Stimulated activated CD8-positive, alpha-beta memory T cell treated with anti-CD3 and anti-CD28 coated beads, Interleukin-15, amount 100 ng/mL, for 1 hour (primary cell): ENCODE data around the gene RPTN.

ENCODE experiments used
- DNase-seq: peaks from one replicate; pipeline ENCODE4 v3.0.0-alpha.2; 2020; ENCODE audit warnings: low read depth

RPTN gene, protein sequence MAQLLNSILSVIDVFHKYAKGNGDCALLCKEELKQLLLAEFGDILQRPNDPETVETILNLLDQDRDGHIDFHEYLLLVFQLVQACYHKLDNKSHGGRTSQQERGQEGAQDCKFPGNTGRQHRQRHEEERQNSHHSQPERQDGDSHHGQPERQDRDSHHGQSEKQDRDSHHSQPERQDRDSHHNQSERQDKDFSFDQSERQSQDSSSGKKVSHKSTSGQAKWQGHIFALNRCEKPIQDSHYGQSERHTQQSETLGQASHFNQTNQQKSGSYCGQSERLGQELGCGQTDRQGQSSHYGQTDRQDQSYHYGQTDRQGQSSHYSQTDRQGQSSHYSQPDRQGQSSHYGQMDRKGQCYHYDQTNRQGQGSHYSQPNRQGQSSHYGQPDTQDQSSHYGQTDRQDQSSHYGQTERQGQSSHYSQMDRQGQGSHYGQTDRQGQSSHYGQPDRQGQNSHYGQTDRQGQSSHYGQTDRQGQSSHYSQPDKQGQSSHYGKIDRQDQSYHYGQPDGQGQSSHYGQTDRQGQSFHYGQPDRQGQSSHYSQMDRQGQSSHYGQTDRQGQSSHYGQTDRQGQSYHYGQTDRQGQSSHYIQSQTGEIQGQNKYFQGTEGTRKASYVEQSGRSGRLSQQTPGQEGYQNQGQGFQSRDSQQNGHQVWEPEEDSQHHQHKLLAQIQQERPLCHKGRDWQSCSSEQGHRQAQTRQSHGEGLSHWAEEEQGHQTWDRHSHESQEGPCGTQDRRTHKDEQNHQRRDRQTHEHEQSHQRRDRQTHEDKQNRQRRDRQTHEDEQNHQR

DNA sequence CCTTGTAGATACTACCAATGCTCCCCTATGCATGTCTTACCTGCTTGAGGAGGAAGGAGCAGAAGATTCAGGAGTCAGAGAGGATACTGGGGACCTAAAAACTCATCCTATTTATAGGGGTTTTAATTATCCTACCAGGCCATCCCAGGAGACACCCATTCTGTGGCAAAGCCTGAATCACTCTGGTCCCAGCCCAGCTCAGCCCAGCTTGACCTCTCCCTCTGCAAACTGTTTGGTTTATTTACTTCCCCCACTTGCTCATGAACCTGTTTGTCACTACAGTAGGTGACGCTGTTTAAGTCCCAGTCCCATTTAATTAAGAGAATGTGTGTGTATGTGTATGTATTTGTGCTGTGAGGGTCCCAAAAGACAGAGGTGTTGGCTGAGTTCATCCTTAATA lies at the start of gene RPTN:
Gene RPTN (minus strand): TSS at position 85 of the 400 bp plus-strand sequence. CDS start 1,339 bp downstream, outside the sequence.
- DNase-seq: no peak

DNA sequence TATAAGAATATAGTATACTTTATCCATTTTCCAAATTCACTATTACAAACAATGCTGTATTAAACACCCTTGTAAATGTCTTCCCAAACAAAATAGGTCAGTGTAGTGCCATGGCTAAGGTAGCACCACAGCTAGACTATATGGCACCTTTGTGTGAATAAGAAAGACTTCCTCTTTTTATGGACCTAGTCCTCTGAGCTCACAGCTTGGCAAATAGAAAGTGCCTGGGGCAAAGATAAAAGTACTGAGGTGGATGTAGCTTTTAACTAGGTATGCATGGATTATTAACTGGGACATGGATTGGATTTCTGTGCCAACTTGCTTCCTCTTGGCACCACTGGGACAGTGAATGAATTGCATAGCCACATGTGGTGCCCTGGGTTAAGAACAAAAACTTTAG lies 40.0 kb upstream of the RPTN start:
- no peak for DNase-seq

DNA sequence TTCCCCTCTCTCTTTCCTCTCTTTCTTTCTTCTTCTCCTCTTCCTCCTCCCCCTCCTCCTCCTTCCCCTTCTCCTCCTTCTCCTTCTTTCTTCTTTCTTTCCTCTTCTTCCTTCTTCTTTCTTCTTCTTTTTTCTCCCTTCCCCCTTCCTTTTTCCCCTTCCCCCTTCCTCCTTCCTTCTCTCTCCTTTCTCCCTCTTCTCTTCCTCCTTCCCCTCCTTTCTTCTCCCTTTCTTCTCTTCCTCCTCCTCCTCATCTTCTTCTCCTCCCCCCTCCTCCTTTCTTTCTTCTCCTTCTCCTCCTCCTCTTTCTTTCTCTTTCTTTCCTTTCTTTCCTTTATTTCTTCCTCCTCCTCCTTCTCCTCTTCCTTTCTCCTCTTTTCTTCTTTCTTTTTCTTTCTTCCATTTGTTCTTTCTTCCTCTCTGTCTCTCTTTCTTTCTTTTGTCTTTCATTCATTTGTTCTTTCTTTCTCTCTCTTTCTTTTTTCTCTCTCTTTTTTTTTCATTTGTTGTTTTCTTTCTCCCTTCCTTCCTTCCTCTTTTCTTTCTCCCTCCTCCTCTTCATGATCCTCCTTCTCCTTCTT lies 38.4 kb upstream of the RPTN start:
- no peak for DNase-seq

DNA sequence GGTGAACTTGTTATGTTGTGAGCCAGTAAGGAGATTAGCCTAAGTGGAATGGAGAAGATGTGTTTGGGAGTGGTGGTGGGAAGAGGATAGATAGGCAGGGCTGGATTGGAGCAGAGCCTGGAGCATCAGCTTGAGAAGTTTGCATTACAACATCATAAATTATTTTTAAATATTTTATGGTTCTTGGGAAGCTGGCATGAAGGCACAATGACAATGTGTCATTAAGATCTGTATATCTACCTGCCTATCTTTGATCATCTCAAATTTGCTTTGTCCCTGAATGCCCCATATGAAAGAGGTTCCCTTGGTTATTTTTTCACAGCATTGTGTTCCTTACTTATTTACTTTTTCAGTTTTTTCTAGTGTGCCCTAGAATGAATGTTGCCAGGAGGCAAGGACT lies 32.7 kb upstream of the RPTN start:
- DNase-seq: no peak

DNA sequence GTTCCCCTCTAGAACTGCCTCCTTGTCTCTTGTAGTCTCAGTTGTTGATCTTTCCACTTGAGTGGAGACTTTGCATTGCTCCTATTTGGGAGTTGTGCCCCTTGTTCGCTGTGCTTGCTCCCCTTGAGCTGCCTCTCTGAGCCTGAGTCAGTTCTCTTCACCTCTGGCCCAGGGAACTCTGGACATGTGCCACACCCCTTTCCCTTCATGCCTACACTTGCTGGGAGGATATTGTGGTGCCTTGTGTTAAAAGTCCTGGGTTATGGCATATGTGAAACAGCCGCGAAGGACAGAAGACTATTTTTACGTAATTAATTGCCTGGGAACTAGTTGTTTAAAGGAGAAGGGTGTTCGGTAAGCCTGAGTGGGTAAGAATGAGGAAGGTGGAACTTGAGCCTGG lies 32.2 kb upstream of the RPTN start:
- DNase-seq: no peak

DNA sequence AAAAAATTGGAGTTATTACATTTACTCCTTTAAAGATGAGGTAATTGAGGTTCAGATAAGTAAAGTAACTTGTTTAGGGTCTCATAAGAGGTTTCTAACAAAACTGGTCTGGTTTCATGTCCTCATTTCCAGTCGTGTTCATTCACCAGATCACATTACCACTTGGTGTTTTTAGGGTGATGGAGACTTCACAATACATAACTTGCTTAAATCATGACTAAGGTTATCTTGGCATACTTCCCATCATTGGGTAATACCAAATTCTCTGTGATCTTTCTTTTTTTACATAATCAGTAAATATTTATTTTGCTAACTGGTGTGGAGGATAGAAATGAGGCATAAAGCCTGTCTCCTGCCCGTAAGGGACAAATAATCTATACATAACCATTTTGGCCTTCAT lies 31.6 kb upstream of the RPTN start:
- DNase-seq: no peak

DNA sequence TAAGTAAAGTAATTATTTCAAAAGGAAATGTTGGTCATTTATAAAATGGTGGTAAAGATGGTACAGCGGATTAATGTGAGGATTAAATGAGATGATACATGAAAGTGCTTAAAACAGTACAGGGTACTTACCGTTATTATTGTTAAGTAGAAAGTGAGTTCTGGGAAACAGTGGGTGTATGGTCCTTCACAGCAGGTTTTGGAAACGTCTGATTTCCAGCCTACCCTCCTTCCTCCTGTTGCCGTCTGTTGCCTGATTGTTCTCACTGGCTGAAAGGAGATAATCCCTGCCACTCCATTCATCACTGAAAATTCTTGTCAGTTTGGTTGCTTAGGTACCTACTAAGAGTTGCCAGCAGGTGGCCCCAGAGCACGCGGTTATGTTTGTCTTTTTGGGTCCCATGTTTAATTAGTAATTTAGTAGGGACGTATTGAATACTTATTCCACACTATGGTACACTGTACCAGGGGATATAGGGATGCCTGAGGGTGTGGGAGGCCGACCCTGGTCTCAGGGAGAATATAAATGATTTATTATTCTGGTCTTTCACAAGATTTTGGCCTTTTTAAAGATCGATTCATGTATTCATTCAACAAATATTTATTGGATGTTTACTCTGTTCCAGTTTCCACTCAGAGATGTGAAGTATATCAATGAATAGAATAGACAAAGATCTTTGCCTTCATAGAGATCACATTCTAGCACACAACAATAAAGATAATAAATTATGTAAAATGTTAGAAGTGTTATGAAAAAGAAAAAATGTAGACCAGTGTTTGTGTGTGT lies 30.8 kb upstream of the RPTN start:
- peak; percentile 36 for DNase-seq

DNA sequence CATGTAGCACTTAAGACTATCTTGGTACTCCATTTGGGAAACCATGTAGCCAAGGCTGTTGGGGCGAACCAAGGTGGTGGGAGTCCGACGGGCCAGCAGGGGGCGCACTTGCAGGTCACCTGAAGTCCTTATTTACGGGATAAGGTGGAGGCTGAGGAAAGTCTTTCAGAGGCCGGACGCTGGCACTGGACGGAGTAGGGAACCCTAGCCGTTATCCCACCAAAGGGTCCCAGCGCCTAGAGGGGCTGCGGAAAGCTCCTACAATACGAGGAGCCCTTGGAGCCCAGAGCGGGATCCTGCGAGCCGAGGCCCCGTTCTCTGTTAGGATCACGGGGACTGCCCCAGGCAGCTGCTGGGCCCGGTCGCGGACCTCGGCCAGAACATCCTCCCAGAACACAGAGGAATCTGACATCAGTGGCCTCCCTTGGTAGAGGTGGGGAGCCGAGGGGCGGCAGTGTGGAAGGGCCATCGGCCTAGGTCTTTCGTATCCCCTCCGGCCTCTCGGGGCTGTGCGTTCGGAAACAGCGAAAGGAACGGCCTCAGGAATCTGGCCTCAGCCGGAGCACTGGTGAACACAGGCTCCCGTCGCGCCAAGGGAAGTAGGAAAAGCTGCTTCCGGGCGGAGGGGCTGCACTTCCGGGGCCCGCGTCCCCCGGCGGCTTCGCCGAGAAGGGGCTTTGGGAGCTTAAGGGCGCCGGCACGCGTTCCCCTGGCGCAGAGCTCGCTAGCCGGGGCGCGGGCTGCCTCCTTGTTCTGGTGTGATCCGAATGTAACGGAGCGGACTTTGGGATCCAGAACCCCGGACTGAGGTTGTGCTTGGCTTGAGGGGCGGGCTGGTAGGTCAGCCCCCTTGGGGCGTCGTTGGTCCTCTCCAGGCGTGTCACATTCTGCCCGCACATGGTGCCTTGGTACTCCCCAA lies 29.9 kb upstream of the RPTN start:
- DNase-seq: peak; percentile 74

DNA sequence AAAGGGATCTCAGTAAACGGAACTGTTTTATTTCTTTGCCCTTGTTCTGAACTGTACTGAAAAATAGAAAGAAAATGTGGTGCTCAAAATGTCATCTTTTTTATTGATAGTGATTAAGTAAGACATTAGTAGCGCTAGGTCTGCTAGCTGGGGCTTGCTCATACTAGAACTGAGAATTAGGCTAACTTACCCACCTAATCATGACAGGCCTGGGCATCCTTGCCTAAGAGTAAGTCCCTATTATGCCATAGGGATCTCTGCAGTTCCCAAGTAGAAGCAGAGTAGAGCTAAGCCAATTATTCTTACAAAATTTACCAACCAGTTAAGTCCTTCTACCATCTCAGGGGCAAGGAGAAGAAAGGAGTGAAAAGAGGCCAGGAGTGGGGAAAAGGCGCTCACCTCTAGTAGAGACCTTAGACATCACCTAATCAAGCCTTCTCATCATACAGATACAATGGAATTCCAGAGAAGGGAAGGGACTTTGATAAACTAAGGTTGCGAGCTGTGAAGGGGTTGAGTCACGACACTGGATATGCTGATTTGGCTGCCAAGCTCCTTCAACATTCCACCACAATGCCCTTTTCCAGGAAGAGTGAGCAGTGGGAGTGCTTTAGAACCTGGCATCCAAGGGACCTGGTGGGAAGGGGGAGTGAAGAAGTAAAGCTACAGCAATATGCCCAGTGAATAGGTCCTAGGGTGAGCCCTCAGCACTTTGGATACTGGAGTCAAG lies 27.7 kb upstream of the RPTN start:
- no peak for DNase-seq

DNA sequence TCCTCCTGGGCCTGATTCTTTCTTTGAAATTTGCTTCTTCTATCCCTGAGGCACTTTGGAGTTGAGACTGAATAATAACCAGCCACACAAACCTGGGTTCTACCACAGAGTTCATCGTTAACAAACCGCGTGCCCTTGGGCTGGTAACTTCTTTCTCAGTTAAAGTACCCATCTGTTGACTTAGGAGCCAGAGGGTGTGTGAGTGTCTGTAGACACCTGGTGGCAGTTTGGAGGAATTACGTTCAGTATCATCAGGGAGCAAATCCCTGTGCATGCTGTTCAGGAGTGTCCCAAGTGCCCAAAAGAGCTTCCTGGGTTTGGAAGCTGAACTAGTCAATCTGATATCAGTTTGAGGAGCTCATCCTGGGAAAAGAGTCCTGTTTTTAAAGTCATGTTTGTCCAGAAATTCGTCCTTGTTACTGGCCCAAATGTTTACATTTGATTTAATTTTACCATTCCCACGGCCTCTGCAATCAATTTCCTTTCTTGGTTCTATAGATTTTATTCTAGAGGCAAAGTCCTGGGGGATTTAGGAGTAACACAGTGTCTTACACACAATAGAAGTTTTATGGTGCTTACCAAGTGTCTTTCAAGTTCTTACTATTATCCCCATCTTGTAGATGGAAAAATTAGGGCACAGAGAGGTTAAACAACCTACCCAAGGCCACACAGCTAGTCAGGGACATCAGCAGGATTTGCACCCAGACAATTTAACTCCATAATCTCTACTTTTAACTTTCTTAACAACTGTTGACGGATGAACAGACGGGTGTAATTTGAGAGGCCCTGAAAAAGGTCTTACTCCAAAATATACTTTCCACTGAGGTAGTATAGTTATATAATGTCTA lies 26.7 kb upstream of the RPTN start:
- peak; percentile 15 for DNase-seq

DNA sequence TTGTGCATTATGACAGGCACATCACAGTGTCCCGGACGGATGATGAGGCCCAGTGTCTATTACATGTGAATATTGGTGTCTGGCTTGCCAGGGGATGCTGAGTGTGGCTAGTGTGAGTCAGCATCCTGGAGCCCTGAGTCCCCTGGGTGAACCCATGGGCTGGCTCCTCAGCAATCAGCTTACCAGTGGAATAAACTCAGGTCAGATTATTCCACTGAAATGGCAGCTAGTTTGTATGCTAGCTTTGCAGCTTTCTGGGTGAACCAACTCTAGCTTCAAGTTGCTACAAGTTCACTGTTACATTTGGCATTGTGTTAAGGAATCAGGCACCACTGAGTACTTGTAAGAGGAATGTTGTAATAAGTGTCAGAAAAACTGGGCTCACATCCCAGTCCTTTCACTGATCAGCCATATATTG lies 23.9 kb upstream of the RPTN start:
- no peak for DNase-seq

DNA sequence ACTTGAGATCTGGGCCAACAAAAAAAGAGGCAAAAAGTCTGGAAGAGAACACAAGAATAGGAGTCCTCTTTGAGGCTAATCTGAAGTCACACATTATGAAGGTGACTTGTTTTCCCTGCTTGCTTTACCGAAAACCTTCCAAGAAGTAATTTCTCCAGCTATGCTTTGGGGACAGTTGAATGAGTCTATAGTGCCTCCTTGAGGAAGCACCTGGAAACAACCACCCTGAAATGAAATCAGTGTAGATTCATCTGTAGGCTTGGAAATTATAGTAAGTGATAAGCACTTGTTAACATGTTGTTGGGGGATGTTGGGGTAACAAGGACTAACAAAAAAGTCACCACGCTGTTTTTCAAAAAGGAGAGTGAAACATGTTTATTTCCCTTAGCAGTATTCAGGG lies 23.4 kb upstream of the RPTN start:
- no peak for DNase-seq

DNA sequence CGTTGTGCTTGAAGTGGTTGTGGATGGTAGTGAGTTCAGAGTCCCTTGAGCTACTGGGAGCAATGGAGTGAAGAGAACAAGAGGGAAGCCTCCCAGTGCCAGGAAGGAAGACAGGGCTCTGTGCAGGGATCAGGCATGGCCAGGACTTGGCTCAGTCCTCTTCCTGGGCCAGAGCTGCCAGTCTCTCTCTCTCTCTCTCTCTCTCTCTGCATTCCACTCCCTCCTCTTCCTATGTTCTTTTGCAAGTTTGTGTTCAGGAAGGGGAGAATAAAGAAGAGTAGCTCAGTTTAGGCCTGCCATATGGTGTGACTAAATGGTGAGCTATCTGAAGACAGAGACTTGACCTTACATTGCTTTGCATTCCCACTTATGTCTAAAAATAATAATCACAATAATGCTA lies 20.5 kb upstream of the RPTN start:
- no peak for DNase-seq

DNA sequence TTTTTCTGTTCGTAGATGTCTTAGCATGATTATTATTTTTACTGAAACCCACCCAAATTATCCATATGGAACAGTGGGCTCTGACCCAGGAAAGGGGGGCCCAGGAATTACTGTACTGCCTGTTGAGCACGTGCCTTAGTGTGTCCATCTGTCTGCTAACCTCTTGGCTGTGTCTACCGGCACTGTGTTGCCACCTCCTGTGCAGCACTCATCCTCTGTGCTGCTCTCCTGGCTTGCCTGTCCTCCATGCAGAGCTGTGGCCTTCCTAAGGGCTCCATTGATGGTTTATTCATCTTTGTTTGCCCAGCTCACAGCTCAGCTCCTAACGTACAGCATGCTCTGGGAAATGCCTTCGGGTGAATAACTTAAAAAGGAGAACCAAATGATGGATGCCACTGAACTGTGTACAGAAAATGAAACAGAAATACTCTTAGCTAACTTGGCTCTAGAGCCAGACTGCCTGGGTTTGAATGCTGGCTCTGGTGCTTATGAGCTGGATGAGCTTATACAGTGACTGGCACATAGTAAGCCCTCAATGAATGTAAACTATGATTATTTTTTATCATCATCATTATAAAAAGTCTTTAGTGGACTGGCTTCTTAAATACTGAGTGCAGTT lies 11.4 kb upstream of the RPTN start:
- DNase-seq: no peak

DNA sequence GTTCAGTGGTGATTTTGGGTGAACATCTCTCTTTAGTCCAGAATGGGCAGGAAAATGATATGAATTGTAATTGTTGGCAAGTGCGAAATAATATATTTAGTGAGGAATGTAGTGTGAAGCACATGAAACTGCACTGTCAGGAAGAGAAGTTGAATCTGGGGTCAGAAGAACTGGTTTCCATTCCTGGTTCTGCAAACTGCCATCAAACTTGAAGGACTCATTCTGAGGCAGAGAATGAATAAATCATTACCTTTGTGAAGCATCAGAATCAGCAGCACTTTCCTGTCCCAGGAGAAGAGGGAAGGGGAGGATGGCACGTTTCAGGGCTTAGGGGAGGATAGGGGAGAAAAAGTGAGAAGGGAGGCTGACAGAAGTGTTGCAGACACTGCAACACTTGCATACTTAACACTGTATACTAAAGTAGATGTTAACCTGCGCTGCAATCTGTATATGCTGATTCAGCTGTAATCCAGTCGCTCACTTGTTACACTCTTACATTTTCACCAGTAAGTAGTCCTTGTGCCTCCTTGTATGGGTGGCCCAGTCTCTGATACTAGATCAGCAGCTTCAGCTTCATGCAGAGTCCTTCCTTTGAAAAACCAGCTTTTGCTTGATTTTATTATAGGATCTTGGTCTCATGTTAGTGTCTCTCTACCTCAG lies 10.5 kb upstream of the RPTN start:
- no peak for DNase-seq

DNA sequence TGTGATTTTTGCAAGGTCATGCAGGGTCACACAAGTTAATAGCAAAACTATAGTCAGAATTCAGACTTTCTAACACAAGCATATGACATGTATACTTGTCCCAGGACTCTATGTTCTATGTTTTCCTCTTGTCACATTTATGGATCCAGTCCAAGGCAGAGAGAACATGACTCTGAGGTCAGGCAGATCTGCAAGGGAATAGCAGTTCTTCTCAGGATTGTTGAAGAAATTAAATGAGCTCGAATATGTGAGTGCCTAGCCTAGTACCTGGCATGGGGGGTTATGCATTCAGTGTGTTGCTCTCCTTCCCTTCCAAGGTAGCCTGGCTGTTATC lies 9.5 kb upstream of the RPTN start:
- no peak for DNase-seq

DNA sequence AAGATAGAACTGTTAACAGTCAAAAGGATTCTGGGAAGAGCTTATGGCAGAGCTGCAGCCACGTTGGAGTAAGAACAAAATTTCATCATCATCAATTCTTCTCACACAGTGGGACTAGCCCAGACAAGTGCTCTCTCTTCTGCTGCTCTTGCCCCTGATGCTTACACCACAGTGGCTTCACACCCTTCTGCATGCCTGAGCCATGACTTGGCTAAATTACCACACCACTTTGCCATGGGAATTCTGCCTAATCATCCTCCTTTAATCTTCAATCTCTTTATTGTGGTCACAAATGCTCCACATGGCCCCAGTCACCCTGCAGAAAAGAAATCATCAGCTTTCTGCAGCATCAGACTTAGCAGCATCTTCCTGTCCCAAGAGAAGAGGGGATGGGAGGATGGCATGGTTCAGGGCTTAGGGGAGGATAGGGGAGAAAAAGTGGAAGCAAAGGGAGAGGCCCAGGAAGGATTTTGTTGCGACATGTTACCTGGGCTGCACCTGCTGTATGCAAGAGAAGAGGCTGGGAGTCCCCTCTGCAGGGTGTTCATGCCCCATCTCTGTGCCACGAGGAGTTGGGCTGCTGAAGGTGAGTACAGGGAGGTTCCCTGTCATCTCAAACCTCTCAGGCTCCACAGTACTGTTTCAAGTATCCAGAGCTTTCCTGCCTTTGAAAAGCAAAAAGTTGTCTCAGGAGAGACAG lies 9.0 kb upstream of the RPTN start:
- no peak for DNase-seq

DNA sequence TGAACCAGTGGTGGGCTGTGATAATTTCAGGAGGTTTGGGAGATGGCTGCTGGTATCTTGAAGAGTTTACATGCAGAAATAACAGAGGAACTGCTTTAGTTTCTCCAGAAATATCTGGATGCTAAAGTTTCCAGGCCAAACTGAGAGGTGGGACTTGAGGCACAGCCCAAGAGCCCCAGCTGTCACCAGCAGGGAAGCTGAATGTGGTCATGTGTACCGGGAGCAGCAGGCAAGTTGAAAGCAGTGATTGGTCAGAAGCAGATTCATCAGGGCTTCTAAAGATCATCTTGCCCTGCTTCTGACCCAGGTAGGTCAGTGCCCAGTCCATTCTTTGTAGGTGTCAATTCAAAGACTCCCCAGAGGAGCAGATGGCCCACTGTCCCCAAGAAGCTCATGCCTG lies 7.9 kb upstream of the RPTN start:
- DNase-seq: no peak
